GM18951 (cell line): ENCODE measurements around the gene EXD2.

Experiments used
- POLR2A ChIP-seq: IDR thresholded peaks from 4 replicates; pipeline ENCODE4 v1.6.1; 2011; ENCODE audit warnings: mild to moderate bottlenecking; ENCODE audit not compliant: insufficient read length, insufficient read depth; ENCODE audit errors: extremely low read depth
- in situ Hi-C: fragments of 300-500 bp; cut with MboI; formaldehyde crosslinking; loops from one replicate; pipeline ENCODE4 v1.12.0; 2022; ENCODE audit warnings: low sequenced_read_pairs, mixed read lengths, inconsistent platforms; ENCODE audit not compliant: unreplicated experiment

The EXD2 gene

DNA sequence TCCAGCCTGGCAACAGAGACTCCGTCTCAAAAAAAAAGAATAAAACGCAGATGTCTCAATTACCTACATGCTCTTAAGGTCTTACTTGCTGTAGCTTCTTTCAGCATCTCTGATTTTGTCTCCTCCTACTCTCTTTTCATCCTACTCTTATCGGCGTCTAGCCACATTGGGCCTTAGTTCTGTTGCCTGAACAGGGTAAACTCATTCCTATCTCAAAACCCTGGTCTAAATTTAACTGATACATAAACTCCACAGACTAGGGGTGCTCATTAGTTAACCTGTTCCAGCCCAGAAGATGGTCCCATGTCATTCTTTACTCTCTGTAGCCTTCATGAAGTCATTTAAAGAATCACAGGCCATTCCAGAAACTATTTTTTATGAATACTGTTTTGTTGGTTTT is 33.6 kb downstream of the EXD2 start:
- in situ Hi-C loops = loop anchor here (25.0 kb wide), 1 partner anchor 512 kb away; no protein-coding TSS in a partner anchor

DNA sequence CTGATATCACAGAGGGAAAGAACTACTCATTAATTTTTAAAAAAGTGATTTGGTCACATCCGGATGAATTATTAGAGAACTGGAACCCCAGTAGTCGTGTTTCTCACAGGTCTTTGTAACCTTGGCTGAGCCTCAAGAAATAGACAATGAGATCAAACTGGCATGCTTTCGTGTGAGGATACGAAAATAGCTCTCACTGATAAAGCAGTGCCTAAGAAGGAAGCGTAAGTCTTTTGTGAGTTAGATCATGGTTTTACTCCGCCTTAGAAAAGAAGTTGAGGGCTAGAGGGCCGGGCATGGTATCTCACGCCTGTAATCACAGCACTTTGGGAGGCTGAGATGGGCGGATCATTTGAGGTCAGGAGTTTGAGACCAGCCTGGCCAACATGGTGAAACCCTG is 34.9 kb downstream of the EXD2 start:
- in situ Hi-C loops = loop anchor here (25.0 kb wide), 1 partner anchor 511 kb away; no protein-coding TSS in a partner anchor

More for the DNA sequence above, 33.6 kb downstream of the EXD2 start:
- no peak for TF ChIP-seq POLR2A

DNA sequence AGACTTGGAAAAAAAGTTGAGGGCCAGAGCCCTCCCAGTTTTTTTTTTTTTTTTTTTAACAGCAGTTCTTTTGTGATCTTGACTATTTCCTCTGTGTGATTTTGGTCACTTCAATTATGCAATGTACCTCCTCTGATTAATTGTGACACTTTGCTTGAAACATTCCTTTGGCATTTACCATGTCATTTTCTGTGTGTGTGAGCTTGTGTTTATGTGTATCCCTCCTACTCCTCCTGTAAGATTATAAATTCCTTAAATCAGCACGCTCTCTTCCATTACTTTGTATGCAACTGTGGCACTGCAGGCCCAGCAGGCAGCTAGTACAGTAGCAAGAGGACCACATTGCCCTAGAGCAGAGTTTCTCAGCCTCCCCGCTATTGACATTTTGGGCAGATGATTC is 35.4 kb downstream of the EXD2 start:
- in situ Hi-C loops = loop anchor here (25.0 kb wide), 1 partner anchor 511 kb away; no protein-coding TSS in a partner anchor
- no peak for TF ChIP-seq POLR2A

More for the DNA sequence above, 34.9 kb downstream of the EXD2 start:
- TF ChIP-seq POLR2A = no peak

DNA sequence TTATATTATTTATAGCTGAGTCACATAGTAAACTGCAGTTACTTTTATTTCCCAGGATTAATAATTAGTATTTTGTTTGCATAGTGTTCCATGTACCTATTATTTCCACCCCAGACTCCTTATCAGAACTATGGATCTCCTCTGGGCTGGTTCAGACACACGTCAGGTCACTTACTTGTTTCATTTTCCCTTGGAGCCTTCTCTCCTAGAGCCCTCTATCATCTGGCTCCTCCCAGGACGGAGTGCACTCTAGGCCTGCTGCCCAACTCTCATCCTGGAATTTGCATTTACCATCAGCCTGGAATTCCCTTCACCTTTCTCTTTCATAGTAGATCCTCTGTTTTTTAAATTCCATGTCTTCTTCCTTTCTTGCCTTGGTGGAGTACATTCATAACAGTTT is 40.2 kb downstream of the EXD2 start:
- no peak for TF ChIP-seq POLR2A
- in situ Hi-C loops = loop anchor here (25.0 kb wide), 1 partner anchor 506 kb away; no protein-coding TSS in a partner anchor

DNA sequence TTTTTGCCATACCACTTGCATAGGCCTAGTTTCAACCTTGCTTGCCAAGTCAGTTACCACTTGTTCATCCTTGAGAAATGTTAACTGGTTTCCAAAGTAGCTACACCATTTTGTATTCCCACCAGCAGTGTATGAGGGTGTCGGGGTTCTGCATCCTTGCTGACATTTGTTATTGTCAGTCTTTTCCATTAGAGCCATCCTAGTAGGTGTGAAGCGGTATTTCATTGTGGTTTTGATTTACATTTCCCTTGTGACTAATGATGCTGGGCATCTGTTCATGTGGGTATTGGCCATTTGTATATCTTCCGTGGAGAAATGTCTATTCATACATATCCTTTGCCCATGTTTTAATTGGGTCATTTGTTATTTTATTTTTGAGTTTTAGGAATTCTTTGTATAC is 41.1 kb downstream of the EXD2 start:
- no peak for TF ChIP-seq POLR2A
- in situ Hi-C loops = loop anchor here (25.0 kb wide), 1 partner anchor 505 kb away; no protein-coding TSS in a partner anchor

DNA sequence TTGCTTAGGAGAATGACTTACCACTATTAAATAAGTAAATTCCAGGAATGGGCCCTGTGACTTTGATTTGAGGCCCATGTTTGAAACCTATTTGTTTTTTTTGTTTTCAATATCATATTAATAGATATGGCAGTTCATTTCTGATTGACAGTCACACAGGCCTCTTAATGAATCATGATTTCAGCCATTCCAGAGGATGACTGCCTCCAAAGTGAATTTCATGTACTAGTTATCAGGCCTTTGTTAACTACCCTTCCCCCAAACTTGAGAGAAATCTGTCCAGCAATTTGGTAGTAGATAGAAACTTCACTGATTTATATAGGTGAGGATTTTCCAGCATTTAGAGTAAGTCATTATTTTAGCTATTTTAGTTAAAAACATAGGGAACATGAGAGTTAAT is 42.8 kb downstream of the EXD2 start:
- no peak for TF ChIP-seq POLR2A
- in situ Hi-C loops = loop anchor here (25.0 kb wide), 1 partner anchor 503 kb away; no protein-coding TSS in a partner anchor

DNA sequence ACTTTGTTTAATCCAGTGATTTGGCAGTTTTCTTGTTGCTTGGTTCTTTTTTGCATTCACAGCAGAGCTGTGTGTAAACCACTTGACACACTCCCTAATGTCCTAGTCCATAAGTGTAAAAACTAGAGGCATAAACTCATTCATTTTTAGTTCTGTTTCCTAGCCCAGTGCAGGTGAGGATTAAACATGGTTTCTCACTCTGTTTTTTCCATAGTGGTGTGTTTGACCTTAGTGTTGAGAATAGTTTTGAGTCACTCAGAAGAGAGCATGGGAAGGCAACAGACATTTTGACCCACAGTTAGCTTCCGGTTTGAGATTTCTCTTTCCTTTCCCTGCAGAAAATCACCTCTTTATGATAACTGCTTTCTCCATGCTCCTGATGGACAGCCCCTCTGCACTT is 44.4 kb downstream of the EXD2 start:
- TF ChIP-seq POLR2A = no peak
- in situ Hi-C loops = loop anchor here (25.0 kb wide), 1 partner anchor 502 kb away; no protein-coding TSS in a partner anchor

DNA sequence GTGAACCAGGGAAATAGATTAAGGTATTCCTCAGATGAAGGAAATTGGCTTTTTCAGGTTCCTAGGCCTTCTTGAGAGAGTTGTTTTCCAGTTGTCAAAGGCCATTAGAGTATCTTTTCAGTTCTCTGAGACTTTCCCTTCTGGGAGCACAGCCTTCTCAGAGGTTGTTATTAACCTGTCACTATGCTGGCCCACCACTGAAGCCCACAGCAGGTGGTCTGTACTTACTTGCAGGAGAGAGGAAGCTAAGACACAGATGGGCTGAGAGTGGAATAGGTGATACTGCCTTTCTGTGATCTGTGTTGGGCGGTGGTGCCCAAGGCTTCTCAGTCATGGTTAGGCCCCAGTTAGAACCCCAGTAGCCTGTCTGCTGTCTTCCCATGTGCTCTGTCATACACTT is 45.8 kb downstream of the EXD2 start:
- no peak for TF ChIP-seq POLR2A
- in situ Hi-C loops = loop anchor here (25.0 kb wide), 1 partner anchor 500 kb away; no protein-coding TSS in a partner anchor

DNA sequence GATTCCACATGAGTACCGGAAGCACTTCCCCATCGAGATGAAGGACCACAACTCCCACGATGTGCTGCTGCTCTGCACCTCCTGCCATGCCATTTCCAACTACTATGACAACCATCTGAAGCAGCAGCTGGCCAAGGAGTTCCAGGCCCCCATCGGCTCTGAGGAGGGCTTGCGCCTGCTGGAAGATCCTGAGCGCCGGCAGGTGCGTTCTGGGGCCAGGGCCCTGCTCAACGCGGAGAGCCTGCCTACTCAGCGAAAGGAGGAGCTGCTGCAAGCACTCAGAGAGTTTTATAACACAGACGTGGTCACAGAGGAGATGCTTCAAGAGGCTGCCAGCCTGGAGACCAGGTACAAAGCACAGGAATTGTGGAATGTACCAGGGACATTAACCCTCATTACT is 46.3 kb downstream of the EXD2 start:
- in situ Hi-C loops = loop anchor here (25.0 kb wide), 1 partner anchor 500 kb away; no protein-coding TSS in a partner anchor

DNA sequence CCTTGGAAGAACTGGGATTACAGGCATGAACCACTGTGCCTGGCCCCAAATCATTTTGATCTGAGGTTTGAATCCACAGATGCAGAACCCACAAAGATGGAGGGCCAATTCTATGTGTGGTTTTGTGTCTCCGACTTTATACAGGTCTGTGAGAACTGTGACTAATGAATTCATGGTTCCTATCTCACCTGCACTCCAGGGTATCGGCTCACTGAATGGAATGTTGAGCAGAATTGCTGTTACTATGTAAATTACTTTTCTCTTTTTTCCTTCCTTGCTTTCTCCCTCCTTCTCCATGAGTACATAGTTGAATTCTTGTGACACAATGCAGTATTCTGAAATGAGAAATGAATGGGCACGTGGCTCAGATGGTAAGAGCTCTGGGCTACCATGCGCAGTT is 47.6 kb downstream of the EXD2 start:
- in situ Hi-C loops = loop anchor here (25.0 kb wide), 1 partner anchor 498 kb away; no protein-coding TSS in a partner anchor
- no peak for TF ChIP-seq POLR2A

More for the DNA sequence above, 46.3 kb downstream of the EXD2 start:
- no peak for TF ChIP-seq POLR2A

DNA sequence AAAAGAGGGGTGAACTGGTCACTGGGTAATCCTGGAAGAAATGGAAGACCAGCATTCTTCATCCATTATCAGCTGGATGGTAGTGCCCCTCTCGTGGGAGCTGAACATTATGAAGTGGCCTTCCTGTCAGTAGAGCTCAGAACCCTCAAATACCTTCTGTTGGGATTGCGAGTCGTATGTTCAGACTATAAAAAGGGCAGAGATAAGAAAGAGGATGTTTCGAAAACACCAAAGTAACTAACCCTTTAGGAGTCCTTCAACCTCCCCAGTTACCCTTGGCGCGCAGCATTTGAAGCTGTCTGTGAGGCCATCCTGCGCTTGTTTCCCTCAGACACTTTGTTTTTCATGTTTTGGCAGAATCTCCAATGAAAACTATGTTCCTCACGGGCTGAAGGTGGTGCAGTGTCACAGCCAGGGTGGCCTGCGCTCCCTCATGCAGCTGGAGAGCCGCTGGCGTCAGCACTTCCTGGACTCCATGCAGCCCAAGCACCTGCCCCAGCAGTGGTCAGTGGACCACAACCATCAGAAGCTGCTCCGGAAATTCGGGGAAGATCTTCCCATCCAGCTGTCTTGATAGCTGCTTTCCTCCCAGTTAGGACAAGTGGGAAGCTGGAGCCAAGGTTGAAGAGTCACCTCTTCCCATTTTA is 49.4 kb downstream of the EXD2 start:
- no peak for TF ChIP-seq POLR2A
- in situ Hi-C loops = loop anchor here (25.0 kb wide), 1 partner anchor 497 kb away; no protein-coding TSS in a partner anchor

DNA sequence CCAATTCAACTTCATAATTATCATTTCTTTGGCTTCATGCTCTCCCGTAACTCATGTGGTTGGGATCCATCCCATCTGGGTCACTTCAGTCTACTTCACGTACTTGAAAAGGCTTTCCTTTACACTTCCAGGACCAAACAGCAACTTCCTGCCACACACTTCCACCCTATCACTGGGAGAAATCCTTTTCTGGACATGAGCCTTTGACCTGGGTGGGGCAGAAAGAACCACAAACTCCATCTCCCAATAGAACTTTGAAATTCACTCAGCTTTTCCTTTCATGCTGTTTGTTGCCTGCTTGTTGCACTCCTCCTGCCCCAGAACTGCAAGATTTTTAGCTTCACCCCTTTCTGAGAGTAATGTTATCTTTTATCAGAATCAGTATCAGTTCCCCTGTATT is 50.3 kb downstream of the EXD2 start:
- in situ Hi-C loops = loop anchor here (25.0 kb wide), 1 partner anchor 496 kb away; no protein-coding TSS in a partner anchor
- TF ChIP-seq POLR2A = no peak

DNA sequence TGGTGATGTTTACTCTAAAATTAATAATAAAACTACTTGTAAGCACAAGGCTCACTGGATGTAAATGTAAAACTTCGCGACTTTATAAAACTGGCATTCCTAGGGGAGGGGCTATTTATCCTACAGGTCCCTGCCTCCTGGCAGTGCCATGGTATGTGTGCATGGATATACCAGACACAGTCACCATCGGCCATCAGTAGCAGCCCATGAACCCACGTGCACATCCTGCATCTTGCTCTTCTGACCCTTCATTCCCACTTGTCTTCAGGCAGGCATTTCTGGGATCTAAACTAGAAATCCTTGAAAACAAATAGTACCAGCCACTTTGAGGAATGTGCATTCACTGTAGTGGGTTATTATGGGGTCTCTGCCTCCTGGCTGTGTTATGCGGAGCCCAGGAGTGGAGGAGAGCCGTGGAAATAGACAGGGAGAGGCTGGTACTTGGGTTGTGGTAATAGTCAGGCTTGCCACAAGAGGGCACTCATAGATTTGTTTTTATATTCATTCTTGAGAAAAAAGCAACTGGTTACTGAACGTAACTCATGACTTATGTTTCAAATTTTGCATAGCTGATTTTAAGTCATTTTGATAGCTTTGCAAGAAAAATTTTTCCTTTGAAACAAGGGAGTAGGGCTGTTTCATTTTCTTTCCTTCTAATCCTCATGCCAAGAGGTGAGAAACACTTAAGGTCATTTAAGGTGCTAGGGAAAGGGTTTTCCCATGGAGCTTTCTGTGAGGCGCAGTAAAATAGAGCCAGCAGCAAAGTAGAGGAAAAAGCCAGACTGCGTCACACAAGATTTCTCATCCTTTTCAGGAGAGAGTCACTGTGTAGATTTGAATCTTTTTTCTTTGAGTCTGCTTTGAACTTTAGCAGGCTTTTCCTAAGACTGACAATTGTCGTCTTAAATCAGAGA is 51.3 kb downstream of the EXD2 start:
- in situ Hi-C loops = loop anchor here (25.0 kb wide), 1 partner anchor 495 kb away; no protein-coding TSS in a partner anchor
- no peak for TF ChIP-seq POLR2A

DNA sequence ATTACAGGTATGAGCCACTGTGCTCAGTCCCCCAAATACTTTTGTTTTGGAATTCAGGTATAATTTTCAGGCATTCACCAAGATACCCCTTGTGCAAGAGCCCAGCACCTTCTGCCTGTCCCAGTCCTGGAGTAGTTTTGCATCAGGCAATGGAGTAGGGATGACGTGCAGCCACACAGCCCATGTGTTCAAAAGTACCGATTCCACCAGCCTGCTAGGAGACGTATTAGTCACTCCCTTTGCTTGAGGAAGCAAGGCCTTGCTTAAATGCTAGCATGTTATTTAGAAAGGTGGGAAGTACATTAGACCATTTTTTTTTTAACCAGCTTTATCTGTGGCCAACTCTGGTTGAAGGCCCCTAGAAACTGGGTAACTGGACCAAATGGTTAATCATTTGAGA is 53.6 kb downstream of the EXD2 start:
- TF ChIP-seq POLR2A = no peak
- in situ Hi-C loops = loop anchor here (25.0 kb wide), 1 partner anchor 492 kb away; no protein-coding TSS in a partner anchor
